ENCODE data around the gene FAM131B. TPM values are rescaled to one million over a fixed set of nuclear protein-coding genes. Genes with fewer than 3 reads are reported as not detected.
A peak's percentile ranks its signal among the peaks of the same experiment; 100 is the strongest.

FAM131B gene
- total RNA-seq, 1 experiment from 2014 or later = 17.3 TPM

DNA sequence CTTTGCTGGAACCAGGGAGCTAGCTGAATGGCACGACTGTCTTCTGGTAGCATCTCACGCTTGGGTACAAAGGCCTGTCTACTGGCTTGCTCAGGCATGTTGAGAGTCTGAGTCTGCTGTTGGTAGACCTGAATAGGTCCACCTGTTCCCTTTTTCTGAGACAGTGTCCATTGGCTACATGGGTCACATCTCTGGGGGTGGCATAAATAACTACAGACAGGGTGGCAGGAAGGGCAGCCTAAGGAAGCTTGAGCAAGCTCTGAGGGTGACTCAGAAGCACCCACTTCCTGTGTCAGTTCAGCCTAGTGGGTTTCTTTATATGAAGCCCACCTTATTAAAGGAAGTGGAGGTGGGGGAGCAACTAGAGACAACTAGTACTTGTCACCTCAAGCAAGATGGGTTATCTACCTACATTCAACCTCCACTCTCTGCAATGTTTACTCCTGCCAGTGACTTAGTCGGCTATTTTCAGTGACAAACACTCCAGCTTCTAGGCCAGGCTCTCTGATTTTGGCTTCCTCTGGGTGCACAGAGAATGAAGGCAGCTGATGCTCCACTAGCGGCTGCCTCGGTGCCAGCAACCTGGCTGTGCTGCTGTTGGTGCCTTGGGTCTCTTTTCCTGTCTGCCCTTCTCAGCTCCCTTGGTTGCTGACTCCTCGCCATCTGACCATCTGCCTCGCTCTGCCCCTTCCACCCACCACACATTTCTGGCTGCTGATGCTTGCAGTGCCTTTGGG is 13.0 kb upstream of the FAM131B start:
- no peak overlapping the region for H4K5ac ChIP-seq (ENCODE audit: insufficient read length, low read depth, low read length)
- H2AFZ ChIP-seq (ENCODE audit: low read length) = no peak overlapping the region
- Mint-ChIP-seq H3K36me3 (ENCODE audit: insufficient read depth in 1 of 3, low read depth in 3 of 3) (peaks cover 0 to 7% (median 0%) of the 10 kb centered on the region in 3 experiments; a peak in 1 of 7 replicates), H3K4me1 (peaks cover 40 to 45% of the 10 kb centered on the region in 2 experiments), H3K9me3 (no peaks in the 10 kb centered on the region), H3K4me3 (no peak overlapping the region), H3K27ac (peak overlapping the region in 1 of 3 experiments; percentile 24; a peak in 1 of 7 replicates), H3K27me3 (ENCODE audit: low read depth) (no peaks in the 10 kb centered on the region)
- no peak overlapping the region for H3K18ac ChIP-seq (ENCODE audit: insufficient read length, low read depth, low read length)
- no peak overlapping the region for H2AK5ac ChIP-seq (ENCODE audit: insufficient read length, low read length)
- no peak overlapping the region for H3K27ac ChIP-seq (ENCODE audit: insufficient read length, low read depth, low read length)
- no peak overlapping the region for H2BK12ac ChIP-seq (ENCODE audit: insufficient read length, low read depth, low read length)
- peak overlapping the region; percentile 23 for H4K91ac ChIP-seq (ENCODE audit: insufficient read length, low read depth, low read length)
- no peak overlapping the region for H2BK120ac ChIP-seq (ENCODE audit: low read depth, low read length, poor library complexity, severe bottlenecking)
- no peak overlapping the region for H3K4ac ChIP-seq (ENCODE audit: low read depth, low read length)
- H3K23me2 ChIP-seq (ENCODE audit: insufficient read length, low read depth, low read length, poor library complexity, severe bottlenecking) = peaks cover 5% of the 10 kb centered on the region
- no peaks in the 10 kb centered on the region; the same call in 1 of the 2 replicates for H3K79me2 ChIP-seq (ENCODE audit: insufficient read depth, low read length)
- H3K14ac ChIP-seq (ENCODE audit: insufficient read depth, low read length) = 0 out of 2 replicates have a peak overlapping the region, but pooled peaks have one; percentile 6
- H2BK20ac ChIP-seq (ENCODE audit: low read depth, low read length, poor library complexity, severe bottlenecking) = no peak overlapping the region
- H2BK15ac ChIP-seq (ENCODE audit: low read depth, low read length) = no peak overlapping the region
- no peak overlapping the region for H3K23ac ChIP-seq (ENCODE audit: insufficient read length, low read depth, low read length)
- no CpG with 5 or more reads among the region's 7 CpGs for WGBS (ENCODE audit: extremely low coverage, insufficient read length, low lambda C conversion rate)
- peaks cover 3% of the 10 kb centered on the region for H3K4me1 ChIP-seq (ENCODE audit: insufficient read depth, low read length)
- H3K9ac ChIP-seq (ENCODE audit: extremely low read depth, insufficient read length, low read length) = no peak overlapping the region
- no peaks in the 10 kb centered on the region for H4K20me1 ChIP-seq (ENCODE audit: control insufficient read depth, insufficient read depth, insufficient read length)
- DNase-seq = no peak
- no peak overlapping the region for H3K4me2 ChIP-seq (ENCODE audit: insufficient read depth, insufficient read length, low read length)
- H3K79me1 ChIP-seq (ENCODE audit: insufficient read depth, low read depth, low read length, poor library complexity, severe bottlenecking) = no peaks in the 10 kb centered on the region
- no peak overlapping the region for H3K56ac ChIP-seq (ENCODE audit: insufficient read length, low read depth, low read length)
- H4K8ac ChIP-seq (replicated peaks; ENCODE audit: insufficient read length, low read depth, low read length) = no peak overlapping the region
- no peak overlapping the region for H3T11ph ChIP-seq (ENCODE audit: low read length)
- TF ChIP-seq, protein P1, sequence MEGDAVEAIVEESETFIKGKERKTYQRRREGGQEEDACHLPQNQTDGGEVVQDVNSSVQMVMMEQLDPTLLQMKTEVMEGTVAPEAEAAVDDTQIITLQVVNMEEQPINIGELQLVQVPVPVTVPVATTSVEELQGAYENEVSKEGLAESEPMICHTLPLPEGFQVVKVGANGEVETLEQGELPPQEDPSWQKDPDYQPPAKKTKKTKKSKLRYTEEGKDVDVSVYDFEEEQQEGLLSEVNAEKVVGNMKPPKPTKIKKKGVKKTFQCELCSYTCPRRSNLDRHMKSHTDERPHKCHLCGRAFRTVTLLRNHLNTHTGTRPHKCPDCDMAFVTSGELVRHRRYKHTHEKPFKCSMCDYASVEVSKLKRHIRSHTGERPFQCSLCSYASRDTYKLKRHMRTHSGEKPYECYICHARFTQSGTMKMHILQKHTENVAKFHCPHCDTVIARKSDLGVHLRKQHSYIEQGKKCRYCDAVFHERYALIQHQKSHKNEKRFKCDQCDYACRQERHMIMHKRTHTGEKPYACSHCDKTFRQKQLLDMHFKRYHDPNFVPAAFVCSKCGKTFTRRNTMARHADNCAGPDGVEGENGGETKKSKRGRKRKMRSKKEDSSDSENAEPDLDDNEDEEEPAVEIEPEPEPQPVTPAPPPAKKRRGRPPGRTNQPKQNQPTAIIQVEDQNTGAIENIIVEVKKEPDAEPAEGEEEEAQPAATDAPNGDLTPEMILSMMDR (conservative IDR thresholded peaks at IDR 0.05) = no peak
- 0 out of 2 replicates have a peak, but pooled peaks cover 2% of the 10 kb centered on the region for H3K27me3 ChIP-seq (ENCODE audit: insufficient read depth, low read length)
- H3K9me3 ChIP-seq (ENCODE audit: control insufficient read depth, low read depth, low read length) = no peaks in the 10 kb centered on the region
- H2BK5ac ChIP-seq (ENCODE audit: insufficient read length, low read length) = no peak overlapping the region
